Peyer's patch (tissue), 4 donors: ENCODE measurements around the gene GAL3ST1. TPM values are rescaled to one million over a fixed set of nuclear protein-coding genes. Genes with fewer than 3 reads are reported as not detected.
"Not testable (repeated sequence)": the region's sequence is repeated elsewhere in the genome, so short reads cannot be mapped to it uniquely, and the experiment has no call there.

Source experiments
- DNase-seq, 3 donors: peaks; one replicate each; pipeline ENCODE4 v3.0.0-alpha.2; 2017 to 2019
- H3K27ac ChIP-seq, 4 donors: fragments of 200-600 bp; sonication (generic); one replicate each; pipeline ENCODE4 v1.5.1; 2016 to 2019
- H3K27me3 ChIP-seq, 2 donors: fragments of 200-600 bp; sonication (generic); one replicate each; pipeline ENCODE4 v1.5.1; 2019
- H3K36me3 ChIP-seq, 3 donors: fragments of 200-600 bp; sonication (generic); one replicate each; pipeline ENCODE4 v1.5.1; 2016 to 2019
- H3K4me1 ChIP-seq, 4 donors: fragments of 200-600 bp; sonication (generic); one replicate each; pipeline ENCODE4 v1.5.1; 2016 to 2019
- H3K4me3 ChIP-seq, 4 donors: fragments of 200-600 bp; sonication (generic); 1 replicate in 3 of 4; 2 replicates in 1 of 4; pipeline ENCODE4 v1.5.1; 2016 to 2019; ENCODE audit warnings: mild to moderate bottlenecking in 1 of 4
- H3K9me3 ChIP-seq, 4 donors: fragments of 200-600 bp; sonication (generic); one replicate each; pipeline ENCODE4 v1.5.1; 2016 to 2019; ENCODE audit warnings: mild to moderate bottlenecking in 1 of 4
- CTCF ChIP-seq, 6 experiments: fragments of 450-650 bp in 4 of 6; fragments of 200-600 bp in 2 of 6; sonication (generic) in 1 of 6; IDR thresholded peaks; one replicate each; pipeline ENCODE4 v1.5.1; 2017 to 2019; ENCODE audit warnings: antibody characterized with exemption in 6 of 6, mild to moderate bottlenecking in 3 of 6, moderate library complexity in 1 of 6
- POLR2A ChIP-seq, 2 donors: fragments of 450-650 bp; IDR thresholded peaks; one replicate each; pipeline ENCODE4 v1.5.1; 2017; ENCODE audit warnings: antibody characterized with exemption in 2 of 2, mild to moderate bottlenecking in 2 of 2, moderate library complexity in 2 of 2
- total RNA-seq, 4 donors: library from RNA; depleted of rRNA; stranded (reverse); fragments of >200 nt; gene quantifications; one replicate each; pipeline ENCODE4 v1.1.0, GENCODE V29; 2016

The GAL3ST1 gene
- total RNA-seq, 4 donors from 2014 or later, result 19.0 to 98.5 (median 57.2) TPM

GRCh38 chr22:30569674-30570202 is 4.7 kb downstream of the GAL3ST1 start:
- TF ChIP-seq POLR2A (IDR thresholded peaks at IDR 0.05) (no peak), CTCF (IDR thresholded peaks at IDR 0.05) (no peak)
- H3K4me3 ChIP-seq, result no peak overlapping the region
- DNase-seq, result no peak

DNA sequence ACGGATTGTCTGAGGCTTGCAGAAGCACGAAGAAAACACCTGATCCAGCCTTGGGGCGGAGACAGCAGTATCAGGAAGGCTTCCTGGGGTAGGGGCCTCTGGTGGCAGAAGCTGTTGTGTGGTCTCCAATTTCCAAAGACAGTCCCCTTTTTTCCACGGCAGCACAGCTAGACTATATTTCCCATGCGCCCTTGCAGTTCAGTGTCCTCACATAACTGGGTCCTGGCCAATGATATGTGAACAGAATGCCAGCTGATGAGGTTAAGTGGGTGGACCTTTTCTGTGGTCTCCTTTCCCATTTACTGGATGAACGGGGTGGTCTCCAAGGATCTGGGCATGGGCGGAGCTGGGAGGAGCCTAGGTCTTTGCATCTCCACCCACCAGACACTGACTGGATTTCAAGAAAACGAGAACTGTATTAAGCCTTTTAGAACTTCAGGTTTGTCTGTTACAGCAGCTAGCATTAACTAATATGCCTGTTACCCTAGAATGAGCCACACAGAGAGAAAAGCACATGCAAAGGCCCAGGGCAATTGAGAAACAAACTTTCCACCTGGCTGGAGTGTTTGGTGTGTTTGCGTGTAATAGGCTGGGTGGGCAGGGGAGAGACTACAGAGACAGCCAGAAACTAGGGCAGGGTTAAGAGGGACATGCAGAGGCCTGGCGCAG is 6.2 kb downstream of the GAL3ST1 start:
- no peak for DNase-seq
- Histone ChIP-seq H3K9me3 (no peaks in the 10 kb centered on the region), H3K27me3 (no peaks in the 10 kb centered on the region), H3K27ac (peak overlapping the region in 1 of 4 donors; percentile 9), H3K36me3 (no peaks in the 10 kb centered on the region), H3K4me3 (no peak overlapping the region), H3K4me1 (peaks cover 0 to 38% (median under 1%) of the 10 kb centered on the region in 4 donors)
- no peak for TF ChIP-seq CTCF (IDR thresholded peaks at IDR 0.05)
- TF ChIP-seq POLR2A (IDR thresholded peaks at IDR 0.05), result no peak

More at GRCh38 chr22:30569674-30570202, 4.7 kb downstream of the GAL3ST1 start:
- Histone ChIP-seq H3K27me3 (no peaks in the 10 kb centered on the region), H3K36me3 (no peaks in the 10 kb centered on the region), H3K9me3 (no peaks in the 10 kb centered on the region), H3K4me1 (peaks cover 0 to 44% (median 2%) of the 10 kb centered on the region in 4 donors), H3K27ac (no peak overlapping the region)

DNA sequence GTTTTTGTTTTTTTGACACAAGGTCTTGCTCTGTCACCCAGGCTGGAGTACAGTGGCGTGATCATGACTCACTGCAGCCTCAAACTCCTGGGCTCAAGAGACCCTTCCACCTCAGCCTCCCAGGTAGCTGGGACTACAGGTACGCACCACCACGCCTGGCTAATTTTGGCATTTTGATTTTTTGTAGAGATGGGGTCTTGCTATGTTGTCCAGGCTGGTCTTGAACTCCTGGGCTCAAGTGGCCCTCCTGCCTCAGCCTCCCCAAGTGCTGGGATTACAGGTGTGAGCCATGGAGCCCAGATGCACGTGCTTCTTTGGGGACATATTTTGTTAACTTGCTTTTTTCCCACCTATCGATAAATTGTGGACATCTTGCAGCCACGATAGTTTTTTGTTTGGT is 7.2 kb downstream of the GAL3ST1 start:
- not testable (repeated sequence) for H3K27me3 ChIP-seq, H3K4me3 ChIP-seq, H3K36me3 ChIP-seq, H3K9me3 ChIP-seq, DNase-seq
- H3K4me1 ChIP-seq, result peaks cover 0 to 33% (median 0%) of the 10 kb centered on the region in 4 donors
- H3K27ac ChIP-seq, result peak overlapping the region in 2 of 4 donors; percentile 9 to 81

DNA sequence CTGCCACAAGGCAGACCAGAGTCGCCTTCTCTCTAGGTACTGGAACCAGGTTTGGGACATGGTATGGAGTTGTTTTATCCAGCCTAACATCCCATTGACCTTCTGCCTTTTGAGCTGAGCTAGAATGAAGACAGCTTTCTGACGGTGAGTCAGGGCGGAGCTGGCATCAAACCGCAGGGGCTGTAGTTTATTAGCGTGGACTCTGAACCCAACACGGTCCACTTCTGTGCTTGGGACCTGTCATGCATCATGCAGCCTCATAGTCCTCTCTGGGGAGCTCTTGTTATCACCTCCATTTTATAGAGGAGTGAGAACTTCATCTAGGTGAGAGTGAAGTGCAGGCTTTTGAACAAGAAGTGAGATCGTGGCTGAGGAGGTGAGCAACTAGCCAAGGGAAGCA is 8.3 kb downstream of the GAL3ST1 start:
- no peak overlapping the region for H3K4me3 ChIP-seq
- TF ChIP-seq POLR2A (IDR thresholded peaks at IDR 0.05) (peak in 1 of 2 donors; percentile 58), CTCF (IDR thresholded peaks at IDR 0.05) (no peak)
- DNase-seq, result peak in 2 of 3 donors; percentile 81 to 89
- no peaks in the 10 kb centered on the region for H3K9me3 ChIP-seq
- H3K27me3 ChIP-seq, result no peaks in the 10 kb centered on the region
- H3K36me3 ChIP-seq, result no peaks in the 10 kb centered on the region
- H3K4me1 ChIP-seq, result peaks cover 0 to 38% (median 3%) of the 10 kb centered on the region in 4 donors
- H3K27ac ChIP-seq, result peak overlapping the region in 3 of 4 donors; percentile 40 to 81 (median 81)

GRCh38 chr22:30565341-30565740 is 9.1 kb downstream of the GAL3ST1 start:
- Histone ChIP-seq H3K4me1 (peaks cover 0 to 36% (median 3%) of the 10 kb centered on the region in 4 donors), H3K27me3 (no peaks in the 10 kb centered on the region), H3K9me3 (no peaks in the 10 kb centered on the region), H3K27ac (peak overlapping the region in 3 of 4 donors; percentile 40 to 81 (median 81)), H3K4me3 (no peak overlapping the region), H3K36me3 (no peaks in the 10 kb centered on the region)
- DNase-seq, result no peak
- TF ChIP-seq POLR2A (IDR thresholded peaks at IDR 0.05) (no peak), CTCF (IDR thresholded peaks at IDR 0.05) (no peak)

- Histone ChIP-seq H3K36me3 (no peaks in the 10 kb centered on the region), H3K4me3 (no peak overlapping the region), H3K9me3 (no peaks in the 10 kb centered on the region), H3K27ac (peak overlapping the region in 1 of 4 donors; percentile 81), H3K4me1 (peaks cover 0 to 36% (median 3%) of the 10 kb centered on the region in 4 donors), H3K27me3 (no peaks in the 10 kb centered on the region)
- TF ChIP-seq CTCF (IDR thresholded peaks at IDR 0.05) (no peak), POLR2A (IDR thresholded peaks at IDR 0.05) (no peak)
- no peak for DNase-seq
Observed at GRCh38 chr22:30564761-30565119, 9.7 kb downstream of the GAL3ST1 start.
